Measurements from ENCODE around the gene RBFOX2. TPM values are rescaled to one million over a fixed set of nuclear protein-coding genes. Genes with fewer than 3 reads are reported as not detected.

RBFOX2 gene
- polyA plus RNA-seq, 1 of the 3 experiments (the other 2 are of a cell fraction), result 115 TPM

GRCh38 chr22:35834061-35834460 is 194.6 kb downstream of the RBFOX2 start:
- DNase-seq, result no peak
- peaks cover 16% of the 10 kb centered on the region for H3F3A ChIP-seq (replicated peaks; ENCODE audit: insufficient read depth)
- no peak for TF ChIP-seq ZBTB33 (IDR thresholded peaks at IDR 0.05; ENCODE audit: borderline replicate concordance, low read depth)
- no peak for TF ChIP-seq USF1 (IDR thresholded peaks at IDR 0.05; ENCODE audit: borderline replicate concordance, low read depth)
- TF ChIP-seq RFX5 (IDR thresholded peaks at IDR 0.05; ENCODE audit: low read length), result no peak
- TF ChIP-seq USF2 (IDR thresholded peaks at IDR 0.05; ENCODE audit: borderline replicate concordance, low read depth, low read length), result no peak
- no peak for TF ChIP-seq TEAD4 (IDR thresholded peaks at IDR 0.05; ENCODE audit: borderline replicate concordance, insufficient read depth)
- no peak for TF ChIP-seq EZH2phosphoT487 (IDR thresholded peaks at IDR 0.05; ENCODE audit: borderline replicate concordance, low read depth)
- no peak for TF ChIP-seq CHD2 (IDR thresholded peaks at IDR 0.05; ENCODE audit: low read length, partially characterized antibody)
- no peak for TF ChIP-seq MXI1 (IDR thresholded peaks at IDR 0.05; ENCODE audit: low read depth, low read length)
- no peak for TF ChIP-seq SIN3A (IDR thresholded peaks at IDR 0.05; ENCODE audit: borderline replicate concordance, low read depth, low read length)
- no peak for TF ChIP-seq RAD21 (IDR thresholded peaks at IDR 0.05; ENCODE audit: low read length)
- no peak for TF ChIP-seq GATA2 (CRISPR knock-in tag; IDR thresholded peaks at IDR 0.05)
- no peak for TF ChIP-seq NRF1 (IDR thresholded peaks at IDR 0.05; ENCODE audit: low read depth, low read length)
- H3K27me3 ChIP-seq (ENCODE audit: insufficient read depth), result no peaks in the 10 kb centered on the region
- H3K9me3 ChIP-seq, result no peaks in the 10 kb centered on the region
- H3K27ac ChIP-seq (ENCODE audit: low read depth in 2 of 2, low read length in 1 of 2), result peak overlapping the region; percentile 94 to 97
- H3K4me3 ChIP-seq (ENCODE audit: low read depth in 2 of 2, low read length in 1 of 2), result peak overlapping the region; percentile 48 to 61; a peak in 2 of 4 replicates
- 62% methylated on average over 3 of the region's 3 CpGs for WGBS (ENCODE audit: low lambda C conversion rate)
- H3K4me2 ChIP-seq, result peak overlapping the region; percentile 80
- H3K36me3 ChIP-seq (replicated peaks in 1 of 2; ENCODE audit: control insufficient read depth in 1 of 2, insufficient read depth in 2 of 2, low read length in 1 of 2), result peaks cover 0 to 17% of the 10 kb centered on the region in 2 experiments
- H3K9ac ChIP-seq, result no peak overlapping the region
- H3K9me2 ChIP-seq, result no peaks in the 10 kb centered on the region
- peaks cover 91% of the 10 kb centered on the region for H3K79me2 ChIP-seq (ENCODE audit: insufficient read depth)
- POLR2A ChIA-PET, result no interaction called here
- peaks cover 19 to 41% of the 10 kb centered on the region in 2 experiments for H3K4me1 ChIP-seq (ENCODE audit: control insufficient read depth in 1 of 2, insufficient read depth in 2 of 2, low read depth in 1 of 2, low read length in 1 of 2)
- H4K20me1 ChIP-seq (ENCODE audit: insufficient read depth), result peaks cover 57% of the 10 kb centered on the region
- CTCF ChIA-PET, result interaction anchor here (0.7 to 1.3 kb wide), 3 partner anchors 9 to 231 kb away, joined by 3 to 4 read pairs (median 3); no protein-coding TSS in a partner anchor
- H2AFZ ChIP-seq (ENCODE audit: low read depth), result no peak overlapping the region

GRCh38 chr22:35830305-35830704 is 198.3 kb downstream of the RBFOX2 start:
- Histone ChIP-seq H2AFZ (ENCODE audit: low read depth) (no peak overlapping the region), H3K4me1 (ENCODE audit: control insufficient read depth in 1 of 2, insufficient read depth in 2 of 2, low read depth in 1 of 2, low read length in 1 of 2) (peaks cover 13 to 14% of the 10 kb centered on the region in 2 experiments), H3K27ac (ENCODE audit: low read depth in 2 of 2, low read length in 1 of 2) (no peak overlapping the region; a peak in 1 of 4 replicates), H3K27me3 (ENCODE audit: insufficient read depth) (no peaks in the 10 kb centered on the region), H4K20me1 (ENCODE audit: insufficient read depth) (peaks cover 89% of the 10 kb centered on the region), H3K9ac (no peak overlapping the region), H3K9me3 (no peaks in the 10 kb centered on the region), H3F3A (replicated peaks; ENCODE audit: insufficient read depth) (peaks cover 6% of the 10 kb centered on the region), H3K9me2 (no peaks in the 10 kb centered on the region), H3K79me2 (ENCODE audit: insufficient read depth) (peaks cover 99% of the 10 kb centered on the region), H3K4me2 (no peak overlapping the region), H3K4me3 (ENCODE audit: low read depth in 2 of 2, low read length in 1 of 2) (no peak overlapping the region), H3K36me3 (replicated peaks in 1 of 2; ENCODE audit: control insufficient read depth in 1 of 2, insufficient read depth in 2 of 2, low read length in 1 of 2) (peaks cover 0 to 30% of the 10 kb centered on the region in 2 experiments)
- POLR2A ChIA-PET, result no interaction called here
- 86% methylated on average over 2 of the region's 2 CpGs for WGBS (ENCODE audit: low lambda C conversion rate)
- DNase-seq, result no peak
- CTCF ChIA-PET, result interaction anchor here (1.1 to 1.4 kb wide), 3 partner anchors 8 to 236 kb away, joined by 4 to 5 read pairs (median 4); no protein-coding TSS in a partner anchor
- TF ChIP-seq CHD2 (IDR thresholded peaks at IDR 0.05; ENCODE audit: low read length, partially characterized antibody), result no peak
- TF ChIP-seq TAF1 (IDR thresholded peaks at IDR 0.05; ENCODE audit: borderline replicate concordance, low read depth, low read length), result no peak
- no peak for TF ChIP-seq POLR2AphosphoS5 (IDR thresholded peaks at IDR 0.05; ENCODE audit: low read depth, low read length)
- no peak for TF ChIP-seq SMC3 (IDR thresholded peaks at IDR 0.05; ENCODE audit: low read depth, low read length)
- no peak for TF ChIP-seq USF1 (IDR thresholded peaks at IDR 0.05; ENCODE audit: borderline replicate concordance, low read depth)
